Gastrocnemius medialis (tissue), 4 donors: Measurements from ENCODE around the gene CCDC150. TPM values are rescaled to one million over a fixed set of nuclear protein-coding genes. Genes with fewer than 3 reads are reported as not detected.
"Not testable (repeated sequence)": the region's sequence is repeated elsewhere in the genome, so short reads cannot be mapped to it uniquely, and the experiment has no call there.

Experiments
- ATAC-seq, 2 donors: fragments of 150-250 bp; one replicate each; pipeline ENCODE4 v1.9.1; 2016
- DNase-seq, 2 donors: peaks; one replicate each; pipeline ENCODE4 v3.0.0-alpha.2; 2019
- H3K27ac ChIP-seq, 4 donors: fragments of 200-600 bp; sonication (generic); 1 replicate in 1 of 4; 2 replicates in 3 of 4; pipeline ENCODE4 v1.5.1; 2016 to 2018; ENCODE audit warnings: mild to moderate bottlenecking in 2 of 4, moderate library complexity in 1 of 4
- H3K27me3 ChIP-seq, 3 donors: fragments of 200-600 bp; sonication (generic) in 2 of 3; 1 replicate in 1 of 3; 2 replicates in 2 of 3; pipeline versions ENCODE4 v1.5.1 to v1.6.0; 2016 to 2019; ENCODE audit warnings: mild to moderate bottlenecking in 1 of 3, moderate library complexity in 1 of 3
- H3K36me3 ChIP-seq, 2 donors: fragments of 200-600 bp; sonication (generic) in 1 of 2; one replicate each; pipeline ENCODE4 v1.5.1; 2017 to 2018
- H3K4me1 ChIP-seq, 2 donors: fragments of 200-600 bp; sonication (generic) in 1 of 2; one replicate each; pipeline ENCODE4 v1.5.1; 2016 to 2017; ENCODE audit warnings: mild to moderate bottlenecking in 2 of 2
- H3K4me3 ChIP-seq, 4 donors: fragments of 200-600 bp; sonication (generic) in 3 of 4; 1 replicate in 1 of 4; 2 replicates in 3 of 4; pipeline ENCODE4 v1.5.1; 2016 to 2019; ENCODE audit warnings: mild to moderate bottlenecking in 2 of 4
- H3K9me3 ChIP-seq, 3 donors: fragments of 200-600 bp; sonication (generic) in 2 of 3; 1 replicate in 1 of 3; 2 replicates in 2 of 3; pipeline ENCODE4 v1.5.1; 2016 to 2019
- POLR2A ChIP-seq, 2 donors: fragments of 450-650 bp; IDR thresholded peaks; one replicate each; pipeline ENCODE4 v1.6.1; 2017; ENCODE audit warnings: antibody characterized with exemption in 2 of 2, mild to moderate bottlenecking in 2 of 2, moderate library complexity in 2 of 2
- in situ Hi-C, 4 donors: fragments of 200-750 bp; cut with MboI; loops; one replicate each; pipeline versions ENCODE4 v1.15.0 to v1.8.0; 2017; ENCODE audit warnings: low sequenced_read_pairs in 4 of 4
- intact Hi-C: fragments of 100-400 bp; cut with DNase I; formaldehyde crosslinking; loops from one replicate; pipeline ENCODE4 v1.15.1; 2023; ENCODE audit warnings: low total_unique reads
- total RNA-seq, 4 donors: library from RNA; depleted of rRNA; stranded (reverse); fragments of >200 nt; gene quantifications; one replicate each; pipeline versions ENCODE4 v1.1.0 to v1.2.3, GENCODE V29; 2016
- TF ChIP-seq, protein P1 (sequence below), 5 experiments: fragments of 450-650 bp in 3 of 5; fragments of 200-600 bp in 2 of 5; sonication (generic) in 2 of 5; IDR thresholded peaks in 4 of 5; conservative IDR thresholded peaks in 1 of 5; 1 replicate in 4 of 5; 2 replicates in 1 of 5; pipeline ENCODE4 v1.5.1; 2016 to 2019; ENCODE audit warnings: antibody characterized with exemption in 5 of 5, mild to moderate bottlenecking in 3 of 5, moderate library complexity in 3 of 5

CCDC150 gene
- total RNA-seq, 4 donors from 2014 or later: 0.31 to 0.83 TPM; not detected in 2

DNA sequence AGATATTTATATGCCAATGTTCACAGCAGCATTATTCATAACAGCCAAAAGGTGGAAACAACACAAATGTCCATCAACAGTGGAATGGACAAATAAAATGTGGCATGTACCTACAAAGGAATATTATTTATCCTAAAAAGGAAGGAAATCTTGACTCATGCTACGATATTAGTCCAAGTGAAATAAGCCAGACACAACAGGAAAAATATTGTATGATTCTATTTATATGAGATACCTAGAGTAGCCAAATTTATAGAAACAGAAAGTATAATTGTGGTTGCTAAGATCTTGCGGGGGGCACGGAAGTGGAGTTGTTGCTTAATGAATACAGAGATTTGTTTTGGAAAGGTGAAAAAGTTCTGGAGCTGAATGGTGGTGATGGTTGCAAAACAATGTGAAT lies 33.0 kb upstream of the CCDC150 start:
- in situ Hi-C loops: no loop called here
- Histone ChIP-seq H3K27me3 (no peaks in the 10 kb centered on the region), H3K27ac (no peak overlapping the region), H3K4me3 (no peak overlapping the region), H3K4me1 (no peaks in the 10 kb centered on the region), H3K36me3 (no peaks in the 10 kb centered on the region), H3K9me3 (no peaks in the 10 kb centered on the region)
- TF ChIP-seq, protein P1, sequence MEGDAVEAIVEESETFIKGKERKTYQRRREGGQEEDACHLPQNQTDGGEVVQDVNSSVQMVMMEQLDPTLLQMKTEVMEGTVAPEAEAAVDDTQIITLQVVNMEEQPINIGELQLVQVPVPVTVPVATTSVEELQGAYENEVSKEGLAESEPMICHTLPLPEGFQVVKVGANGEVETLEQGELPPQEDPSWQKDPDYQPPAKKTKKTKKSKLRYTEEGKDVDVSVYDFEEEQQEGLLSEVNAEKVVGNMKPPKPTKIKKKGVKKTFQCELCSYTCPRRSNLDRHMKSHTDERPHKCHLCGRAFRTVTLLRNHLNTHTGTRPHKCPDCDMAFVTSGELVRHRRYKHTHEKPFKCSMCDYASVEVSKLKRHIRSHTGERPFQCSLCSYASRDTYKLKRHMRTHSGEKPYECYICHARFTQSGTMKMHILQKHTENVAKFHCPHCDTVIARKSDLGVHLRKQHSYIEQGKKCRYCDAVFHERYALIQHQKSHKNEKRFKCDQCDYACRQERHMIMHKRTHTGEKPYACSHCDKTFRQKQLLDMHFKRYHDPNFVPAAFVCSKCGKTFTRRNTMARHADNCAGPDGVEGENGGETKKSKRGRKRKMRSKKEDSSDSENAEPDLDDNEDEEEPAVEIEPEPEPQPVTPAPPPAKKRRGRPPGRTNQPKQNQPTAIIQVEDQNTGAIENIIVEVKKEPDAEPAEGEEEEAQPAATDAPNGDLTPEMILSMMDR (IDR thresholded peaks at IDR 0.05 in 4 of 5, conservative IDR thresholded peaks at IDR 0.05 in 1 of 5): no peak
- TF ChIP-seq POLR2A (IDR thresholded peaks at IDR 0.05): no peak
- no peak for DNase-seq
- no peak for ATAC-seq
- intact Hi-C loops: no loop called here

GRCh38 chr2:196607073-196607472 lies 32.4 kb upstream of the CCDC150 start:
- DNase-seq: no peak
- H3K27ac ChIP-seq: no peak overlapping the region

DNA sequence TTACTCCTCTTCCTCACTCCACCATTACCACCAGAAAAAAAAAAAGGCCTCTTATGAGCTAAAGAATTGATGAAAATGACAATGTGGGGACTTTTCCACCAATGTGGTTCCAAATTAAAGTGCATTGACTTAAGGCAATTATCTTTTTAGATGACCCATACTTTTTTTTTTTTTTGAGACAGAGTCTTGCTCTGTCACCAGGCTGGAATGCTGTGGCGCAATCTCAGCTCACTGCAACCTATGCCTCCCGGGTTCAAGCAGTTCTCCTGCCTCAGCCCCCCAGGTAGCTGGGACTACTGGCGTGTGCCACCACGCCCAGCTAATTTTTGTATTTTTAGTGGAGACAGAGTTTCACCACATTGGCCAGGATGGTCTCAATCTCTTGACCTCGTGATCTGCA lies 31.6 kb upstream of the CCDC150 start:
- in situ Hi-C loops, H3K27me3 ChIP-seq, H3K27ac ChIP-seq, H3K4me1 ChIP-seq, intact Hi-C loops, H3K4me3 ChIP-seq, DNase-seq, H3K9me3 ChIP-seq, ATAC-seq, H3K36me3 ChIP-seq: not testable (repeated sequence)

More at GRCh38 chr2:196607073-196607472, 32.4 kb upstream of the CCDC150 start:
- H3K4me1 ChIP-seq: no peaks in the 10 kb centered on the region
- no peak for ATAC-seq
- no peaks in the 10 kb centered on the region for H3K9me3 ChIP-seq
- intact Hi-C loops (no loop called here), in situ Hi-C loops (no loop called here)
- TF ChIP-seq POLR2A (IDR thresholded peaks at IDR 0.05): no peak
- no peaks in the 10 kb centered on the region for H3K36me3 ChIP-seq
- H3K4me3 ChIP-seq: no peak overlapping the region
- H3K27me3 ChIP-seq: no peaks in the 10 kb centered on the region

DNA sequence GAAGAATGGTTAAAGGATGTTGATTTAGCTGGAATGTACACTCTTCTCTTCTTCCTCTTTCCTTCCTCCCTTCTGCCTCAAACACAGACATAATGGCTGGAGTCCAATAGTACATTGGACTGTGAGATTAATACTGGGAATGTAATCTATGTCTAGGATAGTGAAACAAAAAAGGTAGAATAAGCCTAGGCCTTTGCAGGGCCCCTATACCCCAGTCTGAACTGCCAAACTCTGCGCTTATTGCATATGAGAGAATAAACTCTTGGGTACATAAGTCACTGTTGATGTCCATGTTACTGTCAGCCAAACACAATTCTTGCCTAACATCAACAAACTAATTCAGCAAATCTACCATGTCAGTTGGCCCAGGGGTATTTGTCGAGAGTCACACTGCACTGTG lies 29.7 kb upstream of the CCDC150 start:
- no peak for ATAC-seq
- TF ChIP-seq, protein P1 (IDR thresholded peaks at IDR 0.05 in 4 of 5, conservative IDR thresholded peaks at IDR 0.05 in 1 of 5): no peak
- no peak for TF ChIP-seq POLR2A (IDR thresholded peaks at IDR 0.05)
- no peak overlapping the region for H3K27ac ChIP-seq
- in situ Hi-C loops (no loop called here), intact Hi-C loops (no loop called here)
- no peaks in the 10 kb centered on the region for H3K9me3 ChIP-seq
- H3K27me3 ChIP-seq: no peaks in the 10 kb centered on the region
- no peak overlapping the region for H3K4me3 ChIP-seq
- no peaks in the 10 kb centered on the region for H3K36me3 ChIP-seq
- H3K4me1 ChIP-seq: no peaks in the 10 kb centered on the region
- DNase-seq: no peak

DNA sequence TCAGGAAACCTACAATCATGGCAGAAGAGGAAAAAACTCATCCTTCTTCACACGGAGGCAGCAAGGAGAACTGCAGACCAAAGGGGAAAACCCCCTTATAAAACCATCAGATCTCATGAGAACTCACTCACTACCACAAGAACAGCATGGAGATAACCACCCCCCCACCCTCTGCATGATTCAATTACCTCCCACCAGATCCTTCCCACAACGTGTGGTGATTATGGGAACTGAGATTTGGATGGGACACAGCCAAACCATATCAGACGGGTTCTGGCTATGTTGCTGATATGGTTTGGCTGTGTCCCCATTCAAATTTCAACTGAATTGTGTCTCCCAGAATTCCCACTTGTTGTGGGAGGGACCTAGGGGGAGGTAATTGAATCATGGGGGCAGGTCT lies 28.7 kb upstream of the CCDC150 start:
- Histone ChIP-seq H3K4me1 (no peaks in the 10 kb centered on the region), H3K9me3 (no peaks in the 10 kb centered on the region), H3K27ac (no peak overlapping the region), H3K27me3 (no peaks in the 10 kb centered on the region), H3K36me3 (no peaks in the 10 kb centered on the region), H3K4me3 (no peak overlapping the region)
- intact Hi-C loops (no loop called here), in situ Hi-C loops (no loop called here)
- DNase-seq (no peak), ATAC-seq (no peak)
- no peak for TF ChIP-seq POLR2A (IDR thresholded peaks at IDR 0.05)
- TF ChIP-seq, protein P1 (IDR thresholded peaks at IDR 0.05 in 4 of 5, conservative IDR thresholded peaks at IDR 0.05 in 1 of 5): no peak

GRCh38 chr2:196613302-196613701 lies 26.2 kb upstream of the CCDC150 start:
- no peak for ATAC-seq
- DNase-seq: no peak
- Histone ChIP-seq H3K36me3 (no peaks in the 10 kb centered on the region), H3K27ac (no peak overlapping the region), H3K9me3 (no peaks in the 10 kb centered on the region), H3K4me1 (no peaks in the 10 kb centered on the region), H3K4me3 (no peak overlapping the region), H3K27me3 (no peaks in the 10 kb centered on the region)
- TF ChIP-seq, protein P1 (IDR thresholded peaks at IDR 0.05 in 4 of 5, conservative IDR thresholded peaks at IDR 0.05 in 1 of 5): no peak
- TF ChIP-seq POLR2A (IDR thresholded peaks at IDR 0.05): no peak
- intact Hi-C loops: no loop called here
- in situ Hi-C loops: no loop called here
